Motor neuron (in vitro differentiated cells): ENCODE measurements around the gene TMED8. TPM values are rescaled to one million over a fixed set of nuclear protein-coding genes. Genes with fewer than 3 reads are reported as not detected.
"Not testable (repeated sequence)": the region's sequence is repeated elsewhere in the genome, so short reads cannot be mapped to it uniquely, and the experiment has no call there.

Experiments
- ATAC-seq, 8 experiments: fragments of 200-7000 bp; cut with Tn5 transposase; replicated peaks in 6 of 8; 2 replicates each; pipeline ENCODE4 v1.8.0; 2021; ENCODE audit warnings: mild to moderate bottlenecking in 8 of 8, moderate library complexity in 8 of 8
- H3K27ac ChIP-seq, 2 donors: fragments of 250-450 bp; sonication (Bioruptor Pico); 2 replicates each; pipeline ENCODE4 v1.9.0; 2021; ENCODE audit warnings: antibody characterized with exemption in 2 of 2, mild to moderate bottlenecking in 2 of 2, moderate library complexity in 1 of 2
- H3K4me1 ChIP-seq, 2 donors: fragments of 250-450 bp; sonication (Bioruptor Pico); replicated peaks in 1 of 2; 2 replicates each; pipeline ENCODE4 v1.6.1; 2021; ENCODE audit warnings: antibody characterized with exemption in 2 of 2, mild to moderate bottlenecking in 2 of 2, moderate library complexity in 1 of 2
- H3K4me3 ChIP-seq, 5 donors: fragments of 250-450 bp; sonication (Bioruptor Pico); 2 replicates each; pipeline ENCODE4 v1.9.0; 2021; ENCODE audit warnings: antibody characterized with exemption in 5 of 5, mild to moderate bottlenecking in 5 of 5, moderate library complexity in 4 of 5
- WGBS, 10 experiments: fragments of 450-650 bp; shearing (Covaris generic); methylation state at CpG; one replicate each; pipeline ENCODE4 v1.0.0; 2022; 5-methylcytosine and 5-hydroxymethylcytosine counted together
- in situ Hi-C, 9 experiments: fragments of 400-800 bp; cut with MboI; loops; one replicate each; pipeline ENCODE4 v1.15.0; 2021; ENCODE audit warnings: low sequenced_read_pairs in 9 of 9, low pct_unique_long_range_greater_than_20kb in 2 of 9; ENCODE audit not compliant: unreplicated experiment in 9 of 9
- total RNA-seq, 8 experiments: library from RNA; unstranded; fragments of 300-600 nt; gene quantifications; 2 replicates each; pipeline versions ENCODE4 v1.2.3 to v1.2.4, GENCODE V29; 2022

Gene TMED8
- total RNA-seq, result 10 to 100 TPM; 14.8 to 24.0 (median 21.8) TPM

- peaks cover 11 to 20% of the 10 kb centered on the region in 2 donors for H3K4me1 ChIP-seq
- in situ Hi-C loops, result no loop called here
- peak within 1 kb of the TSS; percentile 83 for H3K27ac ChIP-seq
- H3K4me3 ChIP-seq, result peak within 1 kb of the TSS; percentile 84 to 96 (median 91)
- 0 to 5% (median 0%) methylated on average over 1 to 20 of the region's 69 CpGs; no CpG with 5 or more reads in 1 of the 10 experiments for WGBS, 10 experiments
- ATAC-seq, result peak; percentile 95 to 99 (median 97)
Observed at GRCh38 chr14:77376771-77377501, at the start of gene TMED8, which contains the start of gene SAMD15. Gene TMED8, minus strand, starts transcription at chr14:77377094. Its CDS starts 41 bp downstream, at chr14:77377053. Gene SAMD15, plus strand, starts transcription at chr14:77377379. Its CDS starts 40 bp downstream, at chr14:77377419.

DNA sequence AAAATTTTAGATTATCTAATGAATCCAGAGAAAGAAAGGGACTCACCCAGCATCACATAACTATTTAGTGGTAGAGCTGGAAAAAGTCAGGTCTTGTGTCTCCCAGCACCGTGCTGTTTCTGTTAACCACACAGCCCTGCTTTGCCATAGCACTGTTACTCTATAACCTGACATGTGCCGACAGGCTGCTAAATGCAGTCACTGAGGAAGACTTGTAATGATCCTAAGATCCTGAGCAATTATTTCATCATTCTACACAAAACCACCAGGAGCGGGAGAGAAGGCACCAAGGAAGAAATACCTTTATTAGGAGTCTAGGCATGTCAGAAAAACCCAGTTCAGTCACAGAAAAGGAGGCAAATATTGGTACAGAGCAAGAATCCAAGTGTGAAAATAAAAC, 49.5 kb upstream of the TMED8 start:
- ATAC-seq, result no peak
- WGBS, 10 experiments, result 86 to 100% (median 100%) methylated on average over 1 to 3 of the region's 3 CpGs; no CpG with 5 or more reads in 3 of the 10 experiments
- no peak overlapping the region for H3K4me3 ChIP-seq
- H3K4me1 ChIP-seq, result no peaks in the 10 kb centered on the region
- H3K27ac ChIP-seq, result no peak overlapping the region
- in situ Hi-C loops, result no loop called here

DNA sequence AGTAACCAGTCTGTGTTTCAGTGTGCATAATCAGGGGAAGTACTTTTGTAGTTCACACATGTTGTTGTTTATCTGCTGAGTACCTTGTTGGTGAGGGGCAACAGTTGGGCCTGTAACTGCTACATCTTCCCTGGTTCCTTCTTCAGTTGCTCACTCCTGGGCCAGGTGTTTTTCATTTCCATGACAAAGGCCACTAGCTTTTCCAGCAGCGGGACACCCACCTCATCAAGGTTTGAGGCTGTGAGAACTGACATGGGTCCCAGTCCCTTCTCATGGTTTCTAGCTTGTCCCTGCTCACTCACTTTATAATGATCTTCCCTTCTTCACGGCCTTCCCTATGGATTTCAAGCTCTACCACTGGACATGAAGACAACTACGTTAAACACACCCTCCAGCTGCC, 48.0 kb upstream of the TMED8 start:
- ATAC-seq, result no peak
- H3K27ac ChIP-seq, result no peak overlapping the region

DNA sequence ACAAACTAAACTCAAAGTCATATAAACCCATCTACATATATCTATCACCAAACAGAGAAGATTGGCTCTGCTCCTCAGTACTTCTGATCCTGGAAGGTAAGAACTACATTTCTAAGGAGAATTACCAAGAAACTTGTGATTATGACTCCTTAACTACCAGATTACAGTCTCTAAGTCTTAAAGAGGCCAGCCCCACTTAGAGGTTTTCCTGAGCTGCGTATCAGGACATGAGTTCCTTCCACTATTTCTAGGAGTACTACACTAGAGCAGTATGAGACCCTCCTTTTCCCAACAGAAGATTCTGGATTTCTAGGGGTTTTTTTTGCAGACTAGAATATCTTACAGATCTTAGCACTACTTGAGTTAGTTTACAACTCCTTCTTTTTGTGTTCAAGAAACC, 46.5 kb upstream of the TMED8 start, which contains the start of gene NOXRED1:
Gene NOXRED1 (minus strand): TSS at position 101 of the 400 bp plus-strand sequence. CDS start 634 bp downstream, outside the sequence.
- H3K4me1 ChIP-seq, result no peaks in the 10 kb centered on the region
- 80 to 100% (median 100%) methylated on average over 1 of the region's 1 CpG; no CpG with 5 or more reads in 5 of the 10 experiments for WGBS, 10 experiments
- ATAC-seq, result no peak
- in situ Hi-C loops, result no loop called here
- no peak within 1 kb of the TSS for H3K4me3 ChIP-seq
- H3K27ac ChIP-seq, result no peak within 1 kb of the TSS

More for the DNA sequence above, 48.0 kb upstream of the TMED8 start:
- no peaks in the 10 kb centered on the region for H3K4me1 ChIP-seq
- in situ Hi-C loops, result no loop called here
- no peak overlapping the region for H3K4me3 ChIP-seq
- 80 to 100% (median 86%) methylated on average over 1 to 3 of the region's 3 CpGs; no CpG with 5 or more reads in 1 of the 10 experiments for whole genome bisulfite sequencing, 10 experiments

DNA sequence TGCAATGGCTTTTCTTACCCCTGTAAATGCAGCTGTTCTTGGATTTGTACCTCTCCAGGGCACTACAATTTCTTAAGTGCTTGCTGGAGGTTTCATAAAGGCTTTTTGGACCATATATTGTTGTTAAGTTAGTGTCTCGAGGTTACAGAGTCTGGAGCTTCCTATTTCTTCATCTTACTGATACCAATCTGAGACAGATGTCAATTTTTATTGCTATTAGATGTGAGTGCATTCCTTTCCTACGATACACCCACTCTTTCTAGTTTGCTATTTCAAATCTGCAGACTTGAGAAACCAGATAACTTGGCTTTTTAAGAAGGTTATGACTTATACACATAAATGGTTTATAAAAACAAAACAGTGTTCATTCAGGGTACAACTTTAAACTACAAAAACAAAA, 44.3 kb upstream of the TMED8 start:
- Histone ChIP-seq H3K27ac (no peak overlapping the region), H3K4me1 (no peaks in the 10 kb centered on the region), H3K4me3 (no peak overlapping the region)
- in situ Hi-C loops, result no loop called here
- 0 to 83% (median 50%) methylated on average over 1 to 2 of the region's 2 CpGs for WGBS, 10 experiments
- no peak for ATAC-seq

DNA sequence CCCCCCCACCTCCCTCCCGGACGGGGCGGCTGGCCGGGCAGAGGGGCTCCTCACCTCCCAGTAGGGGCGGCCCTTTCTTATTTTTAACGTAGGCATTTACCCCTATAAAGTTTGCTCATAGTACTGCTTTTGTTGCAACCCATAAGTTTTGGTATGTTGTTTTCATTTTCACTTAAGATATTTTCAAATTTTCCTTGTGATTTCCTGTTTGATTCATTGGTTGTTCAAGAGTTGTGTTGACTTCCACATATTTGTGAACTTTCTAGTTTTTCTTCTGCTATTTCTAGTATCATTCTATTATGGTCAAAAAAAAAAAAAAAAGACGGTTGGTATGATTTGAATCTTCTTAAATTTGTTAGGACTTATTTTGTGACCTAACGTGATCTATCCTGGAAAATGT, 39.9 kb upstream of the TMED8 start:
- H3K4me1 ChIP-seq, result no peaks in the 10 kb centered on the region
- H3K27ac ChIP-seq, result no peak overlapping the region
- no peak overlapping the region for H3K4me3 ChIP-seq
- 20 to 100% (median 98%) methylated on average over 1 to 4 of the region's 8 CpGs for WGBS, 10 experiments
- no peak for ATAC-seq
- in situ Hi-C loops, result no loop called here

- H3K27ac ChIP-seq, ATAC-seq, H3K4me1 ChIP-seq, H3K4me3 ChIP-seq, in situ Hi-C loops: not testable (repeated sequence)
- 80 to 100% (median 100%) methylated on average over 1 of the region's 3 CpGs; no CpG with 5 or more reads in 4 of the 10 experiments for WGBS, 10 experiments
Observed at GRCh38 chr14:77416098-77416497, 39.2 kb upstream of the TMED8 start.

- ATAC-seq, H3K4me3 ChIP-seq, H3K27ac ChIP-seq, H3K4me1 ChIP-seq, in situ Hi-C loops: not testable (repeated sequence)
- WGBS, 10 experiments, result 47 to 98% (median 90%) methylated on average over 1 to 9 of the region's 10 CpGs; no CpG with 5 or more reads in 3 of the 10 experiments
Observed at GRCh38 chr14:77415403-77416030, 38.6 kb upstream of the TMED8 start.

DNA sequence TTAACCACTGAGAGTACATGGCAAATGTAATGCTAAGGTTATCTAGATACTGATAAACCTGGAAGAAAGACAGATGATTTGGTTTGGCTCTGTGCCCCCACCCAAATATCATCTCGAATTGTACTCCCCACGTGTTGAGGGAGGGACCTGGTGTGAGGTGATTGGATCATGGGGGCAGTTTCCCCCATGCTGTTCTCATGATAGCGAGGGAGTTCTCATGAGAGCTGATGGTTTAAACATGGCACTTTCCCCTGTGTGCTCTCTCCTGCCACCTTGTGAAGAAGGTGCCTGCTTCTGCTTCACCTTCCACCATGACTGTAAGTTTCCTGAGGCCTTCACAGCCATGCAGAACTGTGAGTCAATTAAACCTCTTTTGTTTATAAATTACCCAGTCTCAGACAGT, 32.2 kb upstream of the TMED8 start:
- Histone ChIP-seq H3K4me3 (no peak overlapping the region), H3K27ac (no peak overlapping the region), H3K4me1 (no peaks in the 10 kb centered on the region)
- in situ Hi-C loops, result no loop called here
- peak in 3 of 8 experiments; percentile 37 to 57 (median 51) for ATAC-seq
- WGBS, 10 experiments, result 0 to 83% (median 20%) methylated on average over 1 to 3 of the region's 3 CpGs; no CpG with 5 or more reads in 3 of the 10 experiments

- ATAC-seq, result no peak
- 76 to 100% (median 93%) methylated on average over 1 to 2 of the region's 2 CpGs for WGBS, 10 experiments
- H3K4me3 ChIP-seq, result no peak overlapping the region
Observed at GRCh38 chr14:77407158-77407557, 30.3 kb upstream of the TMED8 start.

GRCh38 chr14:77406718-77407117, 29.8 kb upstream of the TMED8 start:
- 68 to 83% (median 78%) methylated on average over 1 to 5 of the region's 6 CpGs; no CpG with 5 or more reads in 4 of the 10 experiments for WGBS, 10 experiments
- H3K4me3 ChIP-seq, result no peak overlapping the region
- ATAC-seq, result no peak
- H3K4me1 ChIP-seq, result no peaks in the 10 kb centered on the region
- in situ Hi-C loops, result no loop called here
- no peak overlapping the region for H3K27ac ChIP-seq

More at GRCh38 chr14:77407158-77407557, 30.3 kb upstream of the TMED8 start:
- Histone ChIP-seq H3K4me1 (no peaks in the 10 kb centered on the region), H3K27ac (no peak overlapping the region)
- in situ Hi-C loops, result no loop called here

DNA sequence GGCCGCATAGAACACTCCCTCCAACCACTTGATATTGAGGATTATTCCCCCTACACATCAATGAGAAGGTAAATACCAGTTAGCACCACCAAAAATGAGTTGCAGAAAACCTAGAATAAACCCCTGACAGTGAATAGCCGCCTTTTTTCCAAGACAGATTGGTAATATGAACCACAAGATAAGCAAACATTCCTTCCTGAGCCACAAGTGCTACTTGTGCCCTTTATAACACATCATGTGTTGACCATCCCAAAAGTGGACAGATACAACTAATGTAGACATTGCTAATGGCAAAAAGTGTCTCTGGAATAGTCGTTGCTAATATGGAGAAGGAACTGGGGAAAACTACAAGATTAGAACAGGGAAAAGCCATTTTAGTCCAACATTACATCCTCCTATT, 29.2 kb upstream of the TMED8 start:
- no peak for ATAC-seq
- no peaks in the 10 kb centered on the region for H3K4me1 ChIP-seq
- 33 to 100% (median 67%) methylated on average over 1 to 3 of the region's 3 CpGs; no CpG with 5 or more reads in 2 of the 10 experiments for WGBS, 10 experiments
- H3K4me3 ChIP-seq, result no peak overlapping the region
- in situ Hi-C loops, result no loop called here
- no peak overlapping the region for H3K27ac ChIP-seq

GRCh38 chr14:77403768-77404167, 26.9 kb upstream of the TMED8 start:
- Histone ChIP-seq H3K4me3 (no peak overlapping the region), H3K4me1 (no peaks in the 10 kb centered on the region), H3K27ac (no peak overlapping the region)
- WGBS, 10 experiments, result 50 to 100% (median 78%) methylated on average over 1 to 3 of the region's 3 CpGs; no CpG with 5 or more reads in 1 of the 10 experiments
- no peak for ATAC-seq
- in situ Hi-C loops, result no loop called here
